T-helper 2 cell (primary cell): ENCODE results near the gene CFAP97.
"Not testable (repeated sequence)": the region's sequence is repeated elsewhere in the genome, so short reads cannot be mapped to it uniquely, and the experiment has no call there.

Source experiments
- DNase-seq, 5 experiments: peaks; one replicate each; pipeline versions ENCODE4 v3.0.0 to v3.0.0-alpha.2; 2012 to 2022

CFAP97 gene

DNA sequence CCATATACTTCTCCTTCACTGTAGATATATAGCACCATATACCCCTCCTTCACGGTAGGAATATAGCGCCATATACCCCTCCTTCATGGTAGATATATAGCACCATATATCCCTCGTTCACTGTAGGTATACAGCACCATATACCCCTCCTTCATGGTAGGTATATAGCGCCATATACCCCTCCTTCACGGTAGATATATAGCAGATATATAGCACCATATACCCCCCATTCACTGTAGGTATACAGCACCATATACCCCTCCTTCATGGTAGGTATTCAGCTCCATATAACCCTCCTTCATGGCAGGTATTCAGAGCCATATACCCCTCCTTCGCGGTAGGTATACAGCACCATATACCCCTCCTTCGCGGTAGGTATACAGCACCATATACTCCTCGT, 18.1 kb upstream of the CFAP97 start:
- no peak for DNase-seq

DNA sequence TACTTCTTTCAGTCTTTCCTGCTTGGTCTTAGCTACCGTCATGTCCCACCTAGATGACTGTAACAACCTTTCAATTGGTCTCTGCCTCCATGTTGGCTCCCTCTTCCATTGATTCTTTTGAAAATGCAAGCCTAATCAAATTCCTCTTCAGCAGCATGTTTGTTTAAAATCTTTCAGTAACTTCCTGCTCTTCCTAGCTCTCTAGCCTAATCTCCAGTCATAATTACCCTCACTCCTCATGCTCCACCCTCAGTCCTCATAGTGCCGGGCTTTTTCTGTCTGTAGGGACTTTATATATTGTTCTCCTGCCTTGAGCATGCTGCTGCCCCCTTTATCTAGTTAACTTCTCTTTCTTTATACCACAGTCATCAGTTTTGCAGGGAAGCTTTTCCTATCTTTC, 17.7 kb upstream of the CFAP97 start:
- DNase-seq, result no peak

DNA sequence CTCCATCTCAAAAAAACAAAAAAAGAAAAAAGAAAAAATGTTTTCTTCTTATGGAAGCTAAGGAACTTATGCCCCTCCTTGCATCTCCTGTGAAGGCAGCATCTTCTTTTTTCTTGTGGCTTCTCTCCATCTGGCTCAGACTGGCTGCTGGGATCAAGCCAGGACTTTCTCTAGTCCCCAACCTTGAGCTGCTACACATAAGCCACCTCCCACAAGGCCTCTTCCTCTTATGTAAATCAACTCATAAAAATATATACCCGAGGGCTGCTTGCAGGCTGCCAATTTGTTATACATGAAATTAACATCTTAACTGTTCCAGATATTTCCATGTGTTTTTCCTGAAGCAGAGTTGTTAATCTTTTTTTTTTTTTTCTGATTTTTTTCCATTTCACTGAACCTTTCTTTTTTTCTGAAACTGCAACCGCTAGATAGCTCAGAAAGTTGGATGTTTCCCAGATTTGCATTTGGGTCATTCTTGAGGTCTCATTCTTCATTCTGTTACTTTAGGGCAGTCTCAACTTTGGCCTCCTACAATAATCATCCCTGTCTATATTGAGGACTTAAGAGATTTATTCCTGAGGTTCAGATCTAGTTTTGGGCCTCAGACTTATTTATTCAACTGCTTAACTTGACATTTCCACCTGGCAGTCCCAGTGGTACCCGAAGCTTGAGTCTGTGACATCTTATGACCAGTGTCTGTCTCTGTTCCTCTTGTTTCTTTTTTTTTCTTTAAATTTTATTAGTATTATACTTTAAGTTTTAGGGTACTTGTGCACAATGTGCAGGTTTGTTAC, 15.9 kb upstream of the CFAP97 start:
- no peak for DNase-seq

DNA sequence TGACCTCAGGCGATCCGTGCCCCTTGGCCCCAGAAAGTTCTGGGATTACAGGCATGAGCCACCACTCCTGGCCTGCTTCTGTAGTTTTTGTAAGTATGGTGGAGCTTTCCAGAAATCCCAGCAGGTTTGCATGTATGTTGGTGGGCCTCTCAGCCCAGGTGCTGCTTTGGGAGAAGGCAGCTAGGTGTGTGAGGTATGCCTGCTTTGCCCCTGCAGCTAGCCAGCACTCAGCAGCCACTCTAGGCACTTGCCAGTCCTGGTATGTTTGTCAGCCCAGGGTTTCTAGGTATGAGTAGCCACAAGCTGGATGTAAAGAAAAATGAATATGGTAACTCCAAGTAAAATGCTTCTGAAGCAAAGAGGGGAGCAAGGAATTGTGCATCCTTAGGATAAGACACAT, 14.5 kb upstream of the CFAP97 start:
- DNase-seq, result no peak

- no peak for DNase-seq
Measured at GRCh38 chr4:185217408-185217975, 13.7 kb upstream of the CFAP97 start.

DNA sequence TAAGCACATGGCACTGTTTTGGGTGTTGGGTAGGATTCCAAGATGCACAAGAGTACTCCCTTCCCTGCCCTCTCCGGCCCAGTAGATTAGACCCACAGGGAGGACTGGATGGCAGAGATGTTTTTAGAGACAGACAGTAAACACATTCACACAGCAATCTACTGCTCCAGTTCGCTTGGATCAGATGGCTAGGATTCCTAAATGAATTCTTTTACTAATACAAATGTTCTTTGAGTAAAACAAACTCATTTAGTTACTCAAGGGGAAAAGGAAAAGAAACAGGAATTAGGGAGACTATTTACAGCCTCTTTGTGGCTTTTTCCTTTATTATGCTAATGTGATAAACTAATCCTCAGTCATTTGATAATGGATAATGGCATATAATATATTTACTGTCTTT, 11.5 kb upstream of the CFAP97 start:
- DNase-seq, result no peak

GRCh38 chr4:185213877-185214276, 10.1 kb upstream of the CFAP97 start:
- DNase-seq, result no peak

- no peak for DNase-seq
Measured at GRCh38 chr4:185212581-185212980, 8.8 kb upstream of the CFAP97 start.

DNA sequence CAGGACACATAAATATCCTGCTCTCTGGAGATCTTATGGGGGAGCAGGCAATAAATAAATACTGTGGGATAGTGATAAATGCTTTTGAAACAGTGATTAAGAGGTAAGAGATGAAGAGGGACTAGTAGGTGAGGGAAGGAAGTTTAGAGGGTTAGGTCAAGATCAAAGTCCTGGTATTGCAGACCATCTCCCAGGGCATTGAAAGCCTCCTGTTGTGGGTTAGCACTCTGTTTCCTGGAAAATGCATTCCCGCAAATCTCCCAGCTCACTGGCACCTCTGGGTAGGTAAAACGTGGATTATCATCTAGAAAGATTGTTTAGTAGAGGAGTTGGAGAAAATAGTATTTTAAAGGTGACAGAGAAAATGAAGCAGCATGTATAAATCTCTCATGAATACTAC, 7.8 kb upstream of the CFAP97 start:
- DNase-seq, result no peak

GRCh38 chr4:185211035-185211434, 7.2 kb upstream of the CFAP97 start:
- DNase-seq, result no peak

DNA sequence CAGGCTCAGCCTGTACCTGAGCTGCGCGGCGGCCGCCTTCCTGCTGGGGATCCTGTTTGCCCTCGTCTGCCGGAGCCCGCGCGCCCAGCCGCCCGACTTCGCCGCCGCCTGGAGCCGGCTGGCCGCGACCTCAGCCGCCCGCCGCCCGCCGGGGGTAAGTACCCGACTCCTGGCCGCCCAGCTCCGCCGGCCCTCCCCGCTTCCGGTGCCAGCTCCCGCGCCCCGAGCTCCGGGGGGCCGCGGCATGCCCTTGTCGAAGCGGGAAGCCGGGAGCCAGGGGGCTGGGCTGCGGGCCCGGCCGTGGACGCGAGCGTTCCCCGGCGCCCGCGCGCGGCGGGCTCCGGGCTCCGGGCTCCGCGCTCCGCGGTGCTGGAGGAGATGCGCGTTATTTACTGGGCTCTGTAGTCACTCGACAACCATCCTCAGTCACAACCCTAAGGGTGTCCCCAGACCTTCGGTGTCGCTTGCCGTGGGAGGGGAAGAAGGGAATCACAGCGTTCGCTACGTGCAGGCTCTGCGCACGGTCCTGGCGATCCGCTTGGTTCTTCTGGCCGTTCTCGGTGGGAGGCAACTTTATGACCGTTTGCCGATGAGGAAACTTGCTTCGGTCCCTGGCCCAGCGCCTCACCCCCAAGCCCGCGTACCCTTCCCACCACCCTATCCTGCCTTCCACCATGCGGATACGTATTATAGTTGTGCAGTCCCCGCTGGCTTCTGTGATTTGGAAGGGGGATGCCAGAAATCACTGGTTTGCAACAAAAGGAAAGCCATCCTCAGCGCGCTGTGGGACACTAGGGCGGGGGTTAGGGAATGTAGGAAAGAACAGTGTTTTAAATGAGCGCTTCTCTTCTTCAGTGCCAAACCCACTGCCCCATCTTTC, 6.5 kb upstream of the CFAP97 start:
- peak in 4 of 5 experiments; percentile 23 to 64 (median 36) for DNase-seq

- DNase-seq, result not testable (repeated sequence)
Measured at GRCh38 chr4:185209852-185210101, 6.0 kb upstream of the CFAP97 start.

DNA sequence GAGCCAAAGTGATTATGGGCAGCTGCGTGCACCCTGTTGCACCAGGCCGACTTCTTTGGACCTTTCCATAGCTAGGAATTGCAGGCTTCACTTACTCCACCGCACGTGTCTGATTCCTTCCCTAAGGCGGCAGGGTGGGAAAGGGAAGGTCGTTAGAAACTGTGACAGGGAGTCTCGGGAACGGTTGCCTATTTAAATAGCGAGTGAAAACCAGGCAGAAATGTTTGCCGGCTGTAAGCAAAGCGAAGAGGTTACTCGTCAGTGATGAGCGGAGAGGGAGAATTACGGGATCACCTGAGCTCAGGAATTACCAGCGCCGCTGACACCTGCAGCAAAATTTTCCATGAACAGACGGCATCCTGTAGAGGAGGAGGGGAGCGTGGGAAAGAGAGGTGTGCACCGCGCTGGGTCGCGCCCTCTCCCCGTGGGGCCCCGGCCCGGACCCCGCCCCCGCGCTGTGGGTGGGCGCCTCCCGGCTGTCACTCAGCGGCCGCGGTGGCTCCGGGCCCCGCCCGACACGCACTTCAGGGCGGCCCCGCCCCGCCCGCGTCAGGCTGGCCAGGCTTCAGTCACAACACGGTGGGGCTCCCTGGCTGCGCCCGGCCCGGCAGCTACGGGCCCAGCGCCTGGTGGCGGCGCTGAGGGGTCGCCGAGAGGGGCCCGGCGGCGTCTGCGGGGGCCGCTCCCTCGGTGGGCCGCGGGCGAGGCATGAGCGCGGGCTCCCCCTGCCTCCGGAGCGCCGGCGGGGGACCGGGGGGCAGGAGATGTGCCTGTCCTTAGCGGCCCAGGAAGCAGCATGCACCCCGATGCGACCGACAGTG, 5.4 kb upstream of the CFAP97 start, which contains the start of gene SNX25:
TSS of gene SNX25 (plus strand) at position 568 of the 821 bp plus-strand sequence. CDS start at position 797, 229 bp downstream.
- DNase-seq, result peak; percentile 77 to 91 (median 81)

DNA sequence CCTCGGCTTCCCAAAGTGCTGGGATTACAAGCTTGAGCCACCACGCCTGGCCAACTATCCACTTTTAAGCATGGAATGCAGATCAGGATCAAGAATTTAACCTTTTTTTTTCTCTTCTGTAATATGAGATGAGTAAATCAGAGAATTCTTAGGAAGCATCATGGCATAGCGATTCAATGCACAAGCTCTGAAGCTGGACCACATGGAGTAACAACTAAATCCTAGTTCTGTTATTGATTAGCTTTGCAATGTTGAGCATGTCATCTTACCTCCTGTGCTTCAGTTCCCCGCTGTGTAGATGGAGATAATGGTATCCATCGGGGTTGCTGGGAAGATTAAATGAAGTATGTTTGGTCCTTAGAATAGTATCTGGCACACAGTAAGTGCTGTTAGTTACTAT, 3.7 kb upstream of the CFAP97 start:
- no peak for DNase-seq

DNA sequence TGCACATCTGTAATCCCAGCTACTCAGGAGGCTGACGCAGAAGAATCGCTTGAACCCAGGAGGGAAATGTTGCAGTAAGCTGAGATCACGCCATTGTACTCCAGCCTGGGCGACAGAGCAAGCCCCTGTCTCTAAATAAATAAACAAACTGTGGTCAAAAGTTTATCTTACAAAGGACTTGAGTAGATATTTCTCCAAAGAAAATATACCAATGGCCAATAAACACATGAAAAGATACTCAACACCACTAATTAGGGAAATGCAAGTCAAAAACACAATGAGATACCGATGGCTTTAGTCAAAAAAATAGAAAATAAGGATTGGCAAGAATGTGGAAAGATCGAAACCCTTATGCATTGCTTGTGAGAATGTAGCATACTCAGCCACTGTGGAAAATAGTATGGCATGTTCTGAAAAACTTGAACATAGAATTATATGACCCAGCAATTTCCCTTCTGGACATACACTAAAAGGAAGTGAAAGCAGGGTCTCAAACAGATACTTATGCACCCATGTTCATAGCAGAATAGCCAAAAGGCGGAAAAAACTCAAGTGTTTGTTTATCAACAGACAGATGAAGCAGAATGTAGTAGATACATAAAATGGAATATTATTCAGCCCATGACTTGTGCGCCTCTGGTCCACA, 2.0 kb upstream of the CFAP97 start:
- no peak for DNase-seq

- DNase-seq, result not testable (repeated sequence)
Measured at GRCh38 chr4:185205073-185205472, 1.3 kb upstream of the CFAP97 start.

DNA sequence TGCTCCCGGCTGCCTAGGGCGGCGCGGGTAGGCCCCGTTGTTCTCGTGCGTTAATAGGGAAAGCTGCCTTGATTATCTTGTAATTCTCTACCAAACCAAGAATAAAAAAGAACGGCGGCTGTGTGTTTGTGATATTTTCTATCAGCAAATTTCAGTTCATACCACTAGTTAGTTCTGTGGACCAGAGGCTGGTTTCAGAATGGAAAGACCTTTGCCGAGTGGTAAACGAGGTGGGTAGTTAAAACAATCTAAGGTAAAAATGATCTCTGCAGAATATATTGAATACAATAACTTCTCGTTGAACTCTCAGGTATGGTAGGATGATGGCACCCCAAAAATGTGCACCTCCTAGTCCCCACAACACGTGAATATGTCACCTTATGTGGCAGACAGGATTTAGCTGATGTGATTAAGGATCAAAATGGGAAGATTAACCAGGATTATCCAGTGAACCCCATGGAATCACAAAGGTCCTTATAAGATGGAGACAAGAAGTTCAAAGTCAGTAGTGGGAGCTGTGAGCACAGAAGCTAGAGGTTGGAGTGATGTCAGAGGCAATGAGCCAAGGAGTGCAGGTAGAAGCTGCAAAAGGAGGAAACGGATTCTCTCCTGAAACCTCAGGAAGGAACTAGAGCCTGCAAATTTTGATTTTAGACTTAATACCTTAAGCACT, 574 bp upstream of the CFAP97 start:
- no peak for DNase-seq

DNA sequence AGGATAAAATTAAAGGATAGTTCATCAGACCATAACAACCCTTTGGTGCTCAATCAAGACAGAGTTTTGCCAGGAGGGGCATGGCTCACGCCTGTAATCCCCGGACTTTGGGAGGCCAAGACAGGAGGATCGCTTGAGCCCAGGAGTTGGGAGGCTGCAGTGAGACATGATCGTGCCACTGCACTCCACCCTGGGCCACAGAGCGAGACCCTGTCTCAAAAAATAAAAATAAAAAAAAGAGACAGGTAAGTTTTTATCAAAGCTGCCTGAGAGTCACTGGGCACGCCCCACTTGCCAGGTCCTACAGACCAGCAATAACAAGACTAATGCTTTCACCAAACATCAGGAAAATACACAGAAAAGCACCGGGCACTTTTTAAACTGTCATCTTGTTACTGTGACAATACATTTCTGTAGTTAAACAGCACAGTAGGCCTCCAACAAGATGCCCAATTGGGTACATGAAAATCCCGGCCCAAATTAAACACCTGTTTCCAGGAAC, 765 bp downstream of the CFAP97 start:
- peak in 1 of 5 experiments; percentile 7 for DNase-seq

DNA sequence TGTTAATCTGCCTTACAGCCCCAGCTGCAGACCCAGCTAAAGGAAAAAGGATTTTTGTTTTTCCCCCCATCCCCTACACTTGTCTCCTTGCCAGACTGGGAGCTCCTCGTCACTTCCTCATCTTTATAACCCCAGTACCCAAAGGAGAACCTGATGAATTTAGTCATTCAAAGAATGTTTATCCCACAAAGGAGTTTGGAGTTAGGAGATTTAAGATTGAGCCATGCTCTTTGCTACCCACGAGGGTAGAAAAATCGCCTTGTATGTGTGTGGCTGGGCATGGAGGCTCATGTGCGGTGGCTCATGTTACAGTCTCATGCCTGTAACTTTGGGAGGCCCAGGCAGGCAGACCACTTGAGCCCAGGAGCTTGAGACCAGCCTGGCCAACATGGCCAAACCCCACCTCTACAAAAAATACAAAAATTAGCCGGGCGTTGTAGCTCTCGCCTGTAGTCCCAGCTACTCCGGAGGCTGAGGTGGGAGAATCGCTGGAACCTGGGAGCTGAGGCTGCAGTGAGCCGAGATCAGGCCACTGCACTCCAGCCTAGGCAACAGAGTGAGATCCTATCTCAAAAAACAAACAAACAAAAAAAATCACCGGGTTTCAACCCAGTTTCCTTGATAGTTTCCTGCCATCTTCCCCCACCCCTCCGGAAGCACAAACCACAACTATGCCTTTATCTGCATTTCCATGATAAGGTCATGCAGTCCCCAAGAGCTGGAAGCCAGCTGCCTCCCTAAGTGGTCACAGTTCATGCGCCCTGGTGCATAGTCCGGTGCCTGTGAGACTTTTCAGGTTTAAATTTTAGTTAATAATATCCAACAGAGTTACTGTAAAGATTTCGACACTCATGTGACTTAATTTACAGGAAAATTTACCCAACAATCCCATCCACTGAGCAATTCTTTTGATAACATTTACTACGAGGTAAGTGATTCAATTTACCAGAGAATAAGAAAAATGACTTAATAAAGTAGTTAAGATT, 1.5 kb downstream of the CFAP97 start:
- DNase-seq, result peak in 4 of 5 experiments; percentile 23 to 77 (median 56)

GRCh38 chr4:185198189-185198588, 5.6 kb downstream of the CFAP97 start:
- not testable (repeated sequence) for DNase-seq
